ENCODE results near the gene COL6A1.

The COL6A1 gene

GRCh38 chr21:45983649-45983965 is 2.0 kb downstream of the COL6A1 start:
- DNase-seq (ENCODE audit: low read depth): no peak

GRCh38 chr21:45983981-45984551 is 2.5 kb downstream of the COL6A1 start:
- DNase-seq (ENCODE audit: low read depth): no peak

- DNase-seq (ENCODE audit: low read depth): no peak
These were observed 3.1 kb downstream of the COL6A1 start for GRCh38 chr21:45984584-45985095.

- DNase-seq (ENCODE audit: low read depth): no peak
These were observed 4.1 kb downstream of the COL6A1 start for GRCh38 chr21:45985471-45986315.

GRCh38 chr21:45986316-45987051 is 4.9 kb downstream of the COL6A1 start:
- DNase-seq (ENCODE audit: low read depth): no peak

GRCh38 chr21:45987121-45987711 is 5.6 kb downstream of the COL6A1 start:
- no peak for DNase-seq (ENCODE audit: low read depth)

- DNase-seq (ENCODE audit: low read depth): no peak
These were observed 7.1 kb downstream of the COL6A1 start for GRCh38 chr21:45988366-45989347.

- no peak for DNase-seq (ENCODE audit: low read depth)
These were observed 7.9 kb downstream of the COL6A1 start for GRCh38 chr21:45989355-45990048.

GRCh38 chr21:45990049-45990711 is 8.6 kb downstream of the COL6A1 start:
- DNase-seq (ENCODE audit: low read depth): no peak

GRCh38 chr21:45990741-45991605 is 9.4 kb downstream of the COL6A1 start:
- DNase-seq (ENCODE audit: low read depth): no peak

- DNase-seq (ENCODE audit: low read depth): no peak
These were observed 10.2 kb downstream of the COL6A1 start for GRCh38 chr21:45991606-45992300.

GRCh38 chr21:45992301-45993209 is 11.0 kb downstream of the COL6A1 start:
- DNase-seq (ENCODE audit: low read depth): no peak

- DNase-seq (ENCODE audit: low read depth): no peak
These were observed 11.9 kb downstream of the COL6A1 start for GRCh38 chr21:45993210-45994085.

- DNase-seq (ENCODE audit: low read depth): no peak
These were observed 12.6 kb downstream of the COL6A1 start for GRCh38 chr21:45994086-45994661.

GRCh38 chr21:45994759-45995685 is 13.5 kb downstream of the COL6A1 start:
- DNase-seq (ENCODE audit: low read depth): no peak

All from HS-27A (cell line).